CD4-positive, alpha-beta T cell (primary cell): Measurements from ENCODE around the gene APIP. TPM values are rescaled to one million over a fixed set of nuclear protein-coding genes. Genes with fewer than 3 reads are reported as not detected.

Source experiments
- ATAC-seq: fragments of 200-7000 bp; cut with Tn5 transposase; one replicate; pipeline ENCODE4 v1.10.0; 2022; ENCODE audit warnings: mild to moderate bottlenecking; ENCODE audit not compliant: poor library complexity
- CTCF ChIA-PET: fragments of 350-600 bp; sonication (Branson Sonifier 250); formaldehyde crosslinking; loops from one replicate; lab custom pipeline; 2021; ENCODE audit warnings: antibody characterized with exemption, inconsistent platforms; lab: Charles Lee
- POLR2A ChIA-PET: fragments of 350-600 bp; sonication (Branson Sonifier 250); formaldehyde crosslinking; loops from one replicate; lab custom pipeline; 2021; ENCODE audit warnings: antibody characterized with exemption, inconsistent platforms; lab: Charles Lee
- DNase-seq, 14 experiments: peaks; one replicate each; pipeline ENCODE4 v3.0.0-alpha.2; 2013 to 2020; ENCODE audit warnings: mixed read lengths in 2 of 14
- H3K27ac ChIP-seq, 2 donors: one replicate each; pipeline versions ENCODE4 v1.5.1 to v1.7.0; 2013; ENCODE audit warnings: low read length in 2 of 2, low read depth in 1 of 2, mild to moderate bottlenecking in 1 of 2
- H3K27me3 ChIP-seq, 2 experiments: 1 replicate in 1 of 2; 2 replicates in 1 of 2; pipeline versions ENCODE4 v1.6.1 to v1.7.0; 2013; ENCODE audit warnings: low read length in 2 of 2, control low read depth in 1 of 2, mild to moderate bottlenecking in 1 of 2, moderate library complexity in 1 of 2; ENCODE audit not compliant: insufficient read depth in 2 of 2, control insufficient read depth in 1 of 2
- H3K36me3 ChIP-seq: one replicate; pipeline ENCODE4 v1.6.1; 2013; ENCODE audit warnings: low read length, control low read depth; ENCODE audit not compliant: insufficient read depth
- H3K4me1 ChIP-seq: one replicate; pipeline ENCODE4 v1.6.1; 2013; ENCODE audit warnings: low read length, control low read depth; ENCODE audit not compliant: insufficient read depth
- H3K4me3 ChIP-seq: one replicate; pipeline ENCODE4 v1.5.1; 2013; ENCODE audit warnings: mild to moderate bottlenecking, low read length, moderate library complexity
- H3K9me3 ChIP-seq, 2 experiments: 1 replicate in 1 of 2; 2 replicates in 1 of 2; pipeline versions ENCODE4 v1.6.1 to v1.7.0; 2013; ENCODE audit warnings: low read length in 2 of 2, mild to moderate bottlenecking in 2 of 2, control low read depth in 1 of 2, moderate library complexity in 1 of 2; ENCODE audit not compliant: control insufficient read depth in 1 of 2, insufficient read depth in 1 of 2
- H3K27ac Mint-ChIP-seq: one replicate; pipeline ENCODE4 v1.8.0; 2020; ENCODE audit warnings: mixed read lengths
- H3K27me3 Mint-ChIP-seq: one replicate; pipeline ENCODE4 v1.8.0; 2021; ENCODE audit warnings: mixed read lengths
- H3K36me3 Mint-ChIP-seq: one replicate; pipeline ENCODE4 v1.8.0; 2021; ENCODE audit warnings: low read depth, mixed read lengths
- H3K4me1 Mint-ChIP-seq: one replicate; pipeline ENCODE4 v1.8.0; 2021; ENCODE audit warnings: low read depth, mixed read lengths
- H3K4me3 Mint-ChIP-seq: one replicate; pipeline ENCODE4 v1.8.0; 2020; ENCODE audit warnings: mild to moderate bottlenecking, mixed read lengths
- H3K9me3 Mint-ChIP-seq: one replicate; pipeline ENCODE4 v1.8.0; 2020; ENCODE audit warnings: mixed read lengths
- intact Hi-C, 2 experiments: fragments of 100-400 bp; cut with DNase I in 1 of 2; cut with micrococcal nuclease in 1 of 2; formaldehyde crosslinking; loops; one replicate each; pipeline versions ENCODE4 v1.15.1 to v1.9.0; 2023 to 2025; cut with DNase I, micrococcal nuclease
- total RNA-seq, 174 experiments: library from RNA in 2 of 174; stranded (reverse) in 2 of 174; gene quantifications; one replicate each; pipeline ENCODE4 v1.2.3 and lab custom pipeline; 2021 to 2026
- TF ChIP-seq, protein P1 (sequence below): fragments of 200-600 bp; IDR thresholded peaks from one replicate; pipeline ENCODE4 v1.8.0; 2022; ENCODE audit warnings: antibody characterized with exemption, mild to moderate bottlenecking

APIP gene
- total RNA-seq, 2 experiments from 2014 or later, result 7.1 to 8.3 TPM

DNA sequence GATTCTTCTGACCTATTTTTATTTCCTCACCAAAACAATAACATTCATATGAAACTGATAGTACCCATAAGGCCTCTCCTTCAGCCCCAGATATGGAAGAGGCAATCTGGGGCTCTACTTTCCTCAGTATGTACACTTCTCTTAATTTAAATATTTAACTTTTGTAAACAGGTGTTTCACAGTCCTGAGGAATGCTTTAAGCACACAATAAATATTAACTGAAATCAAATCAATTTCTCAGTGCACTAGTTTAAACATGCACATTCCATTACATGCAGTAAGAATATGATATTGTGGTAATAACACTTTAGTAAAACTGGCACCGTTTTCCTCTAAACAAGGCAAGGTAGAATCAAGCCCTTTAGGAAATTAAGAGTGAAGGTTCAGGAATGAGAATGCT, 28.9 kb downstream of the APIP start:
- H3K9me3 ChIP-seq, result no peaks in the 10 kb centered on the region
- no peaks in the 10 kb centered on the region for H3K4me1 Mint-ChIP-seq
- H3K4me3 Mint-ChIP-seq, result no peak overlapping the region
- ATAC-seq (no peak), DNase-seq (no peak)
- ChIA-PET CTCF (no interaction called here), POLR2A (no interaction called here)
- H3K27ac ChIP-seq, result no peak overlapping the region
- H3K4me1 ChIP-seq, result no peaks in the 10 kb centered on the region
- TF ChIP-seq, protein P1, sequence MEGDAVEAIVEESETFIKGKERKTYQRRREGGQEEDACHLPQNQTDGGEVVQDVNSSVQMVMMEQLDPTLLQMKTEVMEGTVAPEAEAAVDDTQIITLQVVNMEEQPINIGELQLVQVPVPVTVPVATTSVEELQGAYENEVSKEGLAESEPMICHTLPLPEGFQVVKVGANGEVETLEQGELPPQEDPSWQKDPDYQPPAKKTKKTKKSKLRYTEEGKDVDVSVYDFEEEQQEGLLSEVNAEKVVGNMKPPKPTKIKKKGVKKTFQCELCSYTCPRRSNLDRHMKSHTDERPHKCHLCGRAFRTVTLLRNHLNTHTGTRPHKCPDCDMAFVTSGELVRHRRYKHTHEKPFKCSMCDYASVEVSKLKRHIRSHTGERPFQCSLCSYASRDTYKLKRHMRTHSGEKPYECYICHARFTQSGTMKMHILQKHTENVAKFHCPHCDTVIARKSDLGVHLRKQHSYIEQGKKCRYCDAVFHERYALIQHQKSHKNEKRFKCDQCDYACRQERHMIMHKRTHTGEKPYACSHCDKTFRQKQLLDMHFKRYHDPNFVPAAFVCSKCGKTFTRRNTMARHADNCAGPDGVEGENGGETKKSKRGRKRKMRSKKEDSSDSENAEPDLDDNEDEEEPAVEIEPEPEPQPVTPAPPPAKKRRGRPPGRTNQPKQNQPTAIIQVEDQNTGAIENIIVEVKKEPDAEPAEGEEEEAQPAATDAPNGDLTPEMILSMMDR, result no peak
- H3K4me3 ChIP-seq, result no peak overlapping the region
- peaks cover 17% of the 10 kb centered on the region for H3K36me3 ChIP-seq
- no peak overlapping the region for H3K27ac Mint-ChIP-seq
- H3K27me3 Mint-ChIP-seq, result no peaks in the 10 kb centered on the region
- no peaks in the 10 kb centered on the region for H3K9me3 Mint-ChIP-seq
- H3K27me3 ChIP-seq, result no peaks in the 10 kb centered on the region
- intact Hi-C loops, result no loop called here
- peaks cover 65% of the 10 kb centered on the region for H3K36me3 Mint-ChIP-seq

DNA sequence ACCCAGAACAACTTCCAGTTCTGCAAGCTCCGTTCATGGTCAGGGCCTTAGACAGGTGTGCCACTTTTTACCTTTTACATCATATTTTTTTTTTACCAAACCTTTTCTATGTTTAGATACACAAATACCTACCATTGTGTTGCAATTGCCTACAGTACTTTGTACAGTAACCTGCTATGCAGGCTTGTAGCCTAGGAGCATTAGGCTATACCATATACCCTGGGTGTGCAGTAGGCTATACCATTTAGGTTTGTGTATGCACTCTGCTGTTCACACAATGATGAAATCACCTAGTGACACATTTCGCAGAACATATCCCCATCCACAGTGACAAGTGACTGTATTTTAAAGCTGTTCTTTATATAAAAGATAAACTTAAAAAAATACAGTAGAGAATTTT, 29.6 kb downstream of the APIP start:
- ATAC-seq (no peak), DNase-seq (no peak)
- Mint-ChIP-seq H3K36me3 (peaks cover 72% of the 10 kb centered on the region), H3K27me3 (no peaks in the 10 kb centered on the region), H3K9me3 (no peaks in the 10 kb centered on the region), H3K4me3 (no peak overlapping the region), H3K27ac (no peak overlapping the region), H3K4me1 (no peaks in the 10 kb centered on the region)
- Histone ChIP-seq H3K36me3 (peaks cover 19% of the 10 kb centered on the region), H3K27ac (no peak overlapping the region), H3K27me3 (no peaks in the 10 kb centered on the region), H3K4me3 (no peak overlapping the region), H3K9me3 (no peaks in the 10 kb centered on the region), H3K4me1 (no peaks in the 10 kb centered on the region)
- ChIA-PET CTCF (no interaction called here), POLR2A (no interaction called here)
- intact Hi-C loops, result no loop called here
- TF ChIP-seq, protein P1, result no peak

DNA sequence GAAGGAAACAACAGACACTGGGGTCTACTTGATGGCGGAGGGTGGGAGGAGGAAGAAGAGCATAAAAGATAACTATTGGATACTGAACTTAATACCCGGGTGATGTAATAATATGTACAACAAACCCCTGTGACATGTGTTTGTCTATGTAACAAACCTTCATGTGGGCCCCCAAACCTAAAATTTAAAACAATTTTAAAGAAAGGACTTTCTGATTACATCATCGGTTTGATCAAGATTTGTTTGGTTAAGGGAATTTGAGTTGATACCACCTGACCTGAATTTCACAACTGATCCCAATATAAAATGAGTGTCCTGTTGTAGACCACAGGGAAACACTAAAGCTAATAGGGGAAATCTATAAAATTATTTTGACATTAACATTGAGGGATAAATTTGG, 34.3 kb downstream of the APIP start:
- Histone ChIP-seq H3K4me3 (no peak overlapping the region), H3K9me3 (no peaks in the 10 kb centered on the region), H3K27me3 (no peaks in the 10 kb centered on the region), H3K36me3 (peaks cover 6% of the 10 kb centered on the region), H3K4me1 (no peaks in the 10 kb centered on the region), H3K27ac (no peak overlapping the region)
- DNase-seq (no peak), ATAC-seq (no peak)
- Mint-ChIP-seq H3K27me3 (no peaks in the 10 kb centered on the region), H3K27ac (no peak overlapping the region), H3K4me3 (no peak overlapping the region), H3K36me3 (peaks cover 54% of the 10 kb centered on the region), H3K4me1 (no peaks in the 10 kb centered on the region), H3K9me3 (no peaks in the 10 kb centered on the region)
- ChIA-PET CTCF (no interaction called here), POLR2A (no interaction called here)
- intact Hi-C loops, result no loop called here
- TF ChIP-seq, protein P1, result no peak
